Activated CD4-positive, alpha-beta memory T cell treated with anti-CD3 and anti-CD28 coated beads, Interleukin-2, amount 10 ng/mL, durations not matched to agents 7 days and 5 days (primary cell): ENCODE measurements around the gene HES6. TPM values are rescaled to one million over a fixed set of nuclear protein-coding genes. Genes with fewer than 3 reads are reported as not detected.

ENCODE experiments used
- CTCF ChIA-PET: fragments of 350-600 bp; sonication (Branson Sonifier 250); formaldehyde crosslinking; loops from one replicate; lab custom pipeline; 2021; ENCODE audit warnings: antibody characterized with exemption, inconsistent platforms; lab: Charles Lee
- POLR2A ChIA-PET: fragments of 350-600 bp; sonication (Branson Sonifier 250); formaldehyde crosslinking; loops from one replicate; lab custom pipeline; 2021; ENCODE audit warnings: antibody characterized with exemption; lab: Charles Lee
- DNase-seq: peaks from one replicate; pipeline ENCODE4 v3.0.0-alpha.2; 2020
- H3K27ac Mint-ChIP-seq: one replicate; pipeline ENCODE4 v1.8.0; 2021; ENCODE audit warnings: mild to moderate bottlenecking, mixed read lengths
- H3K27me3 Mint-ChIP-seq: one replicate; pipeline ENCODE4 v1.8.0; 2021; ENCODE audit warnings: mixed read lengths
- H3K36me3 Mint-ChIP-seq: one replicate; pipeline ENCODE4 v1.8.0; 2021; ENCODE audit warnings: low read depth, mixed read lengths
- H3K4me1 Mint-ChIP-seq: one replicate; pipeline ENCODE4 v1.8.0; 2021; ENCODE audit warnings: mixed read lengths
- H3K4me3 Mint-ChIP-seq: one replicate; pipeline ENCODE4 v1.8.0; 2021; ENCODE audit warnings: mild to moderate bottlenecking, mixed read lengths
- H3K9me3 Mint-ChIP-seq: one replicate; pipeline ENCODE4 v1.8.0; 2021; ENCODE audit warnings: mixed read lengths
- total RNA-seq, 2 experiments: library from RNA; stranded (reverse); gene quantifications; one replicate each; pipeline ENCODE4 v1.2.3, GENCODE V29; 2021

Gene HES6
- 1 to 10 TPM; 2.7 to 3.7 TPM for total RNA-seq

DNA sequence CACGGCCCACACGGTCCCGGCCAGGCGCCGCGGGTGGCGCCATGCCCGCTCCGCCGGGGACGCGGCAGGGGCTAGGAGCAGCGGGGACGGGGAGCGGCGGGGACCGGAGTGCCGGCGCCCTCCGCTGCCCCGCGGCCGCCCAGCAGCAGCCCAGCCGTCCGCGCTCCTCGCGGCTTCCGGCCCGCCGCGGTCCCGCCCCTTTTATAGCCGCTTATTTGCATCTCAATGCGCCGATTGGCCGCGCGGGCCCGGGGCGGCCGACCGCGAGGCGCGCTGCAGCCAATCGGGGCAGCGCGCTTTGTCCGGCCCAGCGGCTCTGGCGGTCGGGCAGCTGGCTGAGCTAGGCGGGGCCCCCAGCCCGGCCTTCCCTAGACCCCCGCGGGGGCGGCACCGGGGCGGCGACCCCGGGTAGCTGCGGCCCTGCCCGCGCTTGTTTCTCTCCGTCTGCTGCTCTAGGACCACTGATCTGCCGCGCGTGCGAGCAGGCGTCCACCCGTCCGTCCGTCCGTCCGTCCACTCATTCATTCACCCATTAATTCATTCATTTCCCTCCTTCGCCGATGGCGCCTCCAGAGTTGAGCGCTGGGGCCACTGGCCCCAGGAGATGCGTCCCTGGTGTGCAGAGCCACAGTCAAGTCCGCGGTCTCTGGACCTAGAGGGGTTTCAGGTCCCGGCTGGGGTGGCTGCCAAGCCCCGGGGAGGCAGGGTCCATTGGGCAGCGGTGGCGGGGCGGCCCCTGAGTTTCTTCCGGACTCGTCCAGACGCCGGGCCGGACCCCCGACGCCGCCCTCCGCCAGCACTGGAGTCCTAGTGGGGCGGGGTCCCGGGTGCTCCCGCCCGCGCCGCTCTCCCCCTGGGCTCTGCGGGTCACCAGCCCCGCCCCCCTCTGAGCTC lies at the start of gene HES6:
Gene HES6 (minus strand): TSS at position 176 of the 894 bp plus-strand sequence. CDS start 133 bp downstream, at position 43.
- peaks cover 10% of the 10 kb centered on the region for H3K4me1 Mint-ChIP-seq
- H3K36me3 Mint-ChIP-seq = no peaks in the 10 kb centered on the region
- CTCF ChIA-PET = interaction anchor here (1.0 kb wide), 1 partner anchor 16 kb away, joined by 3 read pairs; no protein-coding TSS in a partner anchor
- peak within 1 kb of the TSS; percentile 82 for H3K4me3 Mint-ChIP-seq
- H3K9me3 Mint-ChIP-seq = no peaks in the 10 kb centered on the region
- POLR2A ChIA-PET = interaction anchor here (1.2 to 1.9 kb wide), 2 partner anchors 36 to 49 kb away, joined by 4 to 7 read pairs; partner anchors contain the start of genes ILKAP and PER2
- DNase-seq = peak; percentile 83
- H3K27ac Mint-ChIP-seq = no peak within 1 kb of the TSS
- H3K27me3 Mint-ChIP-seq = peaks cover 48% of the 10 kb centered on the region

DNA sequence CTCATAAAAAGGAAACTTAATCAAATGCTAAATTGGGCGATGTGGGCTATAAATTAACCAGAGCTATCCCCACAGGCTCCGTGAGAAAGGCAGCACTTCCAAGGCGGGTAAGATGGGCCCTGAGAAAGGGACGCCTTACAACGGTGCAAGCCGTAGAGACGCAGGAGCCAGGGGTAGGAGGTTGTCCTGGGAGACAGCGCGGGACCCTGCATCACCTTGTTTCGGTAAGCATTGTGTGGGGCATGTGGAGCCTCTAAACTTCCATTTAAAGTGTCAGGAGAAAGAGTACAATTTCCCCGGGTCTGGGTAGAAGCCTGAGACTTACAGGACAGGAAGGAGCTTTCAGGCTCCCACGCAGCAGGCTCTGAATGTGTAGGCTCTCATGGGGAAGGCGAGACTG lies 49.7 kb upstream of the HES6 start:
- ChIA-PET POLR2A (interaction anchor here (1.3 to 3.3 kb wide), 3 partner anchors 87 to 228 kb away, joined by 5 to 7 read pairs (median 6); partner anchors contain the start of gene ILKAP), CTCF (interaction anchor here (0.9 to 2.5 kb wide), 2 partner anchors 9 to 26 kb away, joined by 3 to 13 read pairs; no protein-coding TSS in a partner anchor)
- H3K36me3 Mint-ChIP-seq = no peaks in the 10 kb centered on the region
- H3K27me3 Mint-ChIP-seq = no peaks in the 10 kb centered on the region
- DNase-seq = no peak
- peak overlapping the region; percentile 82 for H3K27ac Mint-ChIP-seq
- H3K4me1 Mint-ChIP-seq = peaks cover 25% of the 10 kb centered on the region
- H3K4me3 Mint-ChIP-seq = peak overlapping the region; percentile 87
- no peaks in the 10 kb centered on the region for H3K9me3 Mint-ChIP-seq

DNA sequence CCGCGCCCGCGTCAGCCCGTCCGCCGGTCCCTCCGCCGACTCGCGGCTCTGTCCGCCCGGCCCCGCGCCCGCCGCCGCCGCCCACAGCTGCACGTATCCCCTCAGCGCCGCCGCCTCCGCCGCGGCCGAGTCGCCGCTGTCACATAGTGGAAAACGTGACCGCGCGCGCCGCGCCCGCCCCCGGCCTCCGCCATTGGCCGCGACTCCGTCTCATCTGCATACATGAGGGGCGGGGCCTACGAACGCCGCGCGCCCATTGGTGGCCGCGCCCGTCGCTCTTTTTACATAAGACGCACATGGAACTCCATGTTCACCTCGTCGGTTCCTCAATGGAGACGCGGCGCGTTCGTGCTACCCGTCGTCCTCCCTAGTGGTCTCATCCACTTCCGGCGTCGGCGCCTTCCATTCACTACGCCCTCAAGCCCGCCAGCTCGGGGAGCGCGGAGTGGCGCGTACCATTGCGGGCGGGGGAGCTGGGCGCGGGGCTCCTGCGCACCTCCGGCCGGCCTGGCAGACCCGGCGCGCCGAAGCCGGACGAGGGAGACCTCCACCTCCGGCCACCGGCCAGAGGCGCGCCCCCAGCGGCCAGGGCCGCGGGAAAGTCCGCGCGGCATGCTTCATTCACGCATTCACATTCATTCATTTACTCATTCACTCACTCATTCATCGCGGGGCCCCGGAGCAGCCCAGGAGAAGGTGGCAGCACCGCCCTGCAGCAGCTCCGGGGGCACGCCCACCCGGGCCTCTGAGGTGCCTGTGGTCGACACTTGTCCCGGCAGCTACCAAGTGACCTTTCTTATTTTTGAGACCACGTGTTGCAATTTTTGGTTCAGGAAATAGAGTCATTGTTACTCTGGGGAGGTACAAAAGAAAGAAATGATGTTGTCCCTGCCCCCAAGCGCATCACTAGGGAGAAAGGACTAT lies 49.1 kb upstream of the HES6 start:
- peaks cover 25% of the 10 kb centered on the region for H3K4me1 Mint-ChIP-seq
- H3K27ac Mint-ChIP-seq = peak overlapping the region; percentile 82
- peak overlapping the region; percentile 87 for H3K4me3 Mint-ChIP-seq
- ChIA-PET POLR2A (interaction anchor here (1.1 to 3.3 kb wide), 9 partner anchors 26 to 596 kb away, joined by 3 to 7 read pairs (median 4); partner anchors contain the start of genes HES6 and ILKAP), CTCF (interaction anchor here (0.9 to 2.5 kb wide), 3 partner anchors 10 to 320 kb away, joined by 3 to 13 read pairs (median 3); no protein-coding TSS in a partner anchor)
- H3K9me3 Mint-ChIP-seq = no peaks in the 10 kb centered on the region
- no peaks in the 10 kb centered on the region for H3K27me3 Mint-ChIP-seq
- H3K36me3 Mint-ChIP-seq = no peaks in the 10 kb centered on the region
- DNase-seq = peak; percentile 98

DNA sequence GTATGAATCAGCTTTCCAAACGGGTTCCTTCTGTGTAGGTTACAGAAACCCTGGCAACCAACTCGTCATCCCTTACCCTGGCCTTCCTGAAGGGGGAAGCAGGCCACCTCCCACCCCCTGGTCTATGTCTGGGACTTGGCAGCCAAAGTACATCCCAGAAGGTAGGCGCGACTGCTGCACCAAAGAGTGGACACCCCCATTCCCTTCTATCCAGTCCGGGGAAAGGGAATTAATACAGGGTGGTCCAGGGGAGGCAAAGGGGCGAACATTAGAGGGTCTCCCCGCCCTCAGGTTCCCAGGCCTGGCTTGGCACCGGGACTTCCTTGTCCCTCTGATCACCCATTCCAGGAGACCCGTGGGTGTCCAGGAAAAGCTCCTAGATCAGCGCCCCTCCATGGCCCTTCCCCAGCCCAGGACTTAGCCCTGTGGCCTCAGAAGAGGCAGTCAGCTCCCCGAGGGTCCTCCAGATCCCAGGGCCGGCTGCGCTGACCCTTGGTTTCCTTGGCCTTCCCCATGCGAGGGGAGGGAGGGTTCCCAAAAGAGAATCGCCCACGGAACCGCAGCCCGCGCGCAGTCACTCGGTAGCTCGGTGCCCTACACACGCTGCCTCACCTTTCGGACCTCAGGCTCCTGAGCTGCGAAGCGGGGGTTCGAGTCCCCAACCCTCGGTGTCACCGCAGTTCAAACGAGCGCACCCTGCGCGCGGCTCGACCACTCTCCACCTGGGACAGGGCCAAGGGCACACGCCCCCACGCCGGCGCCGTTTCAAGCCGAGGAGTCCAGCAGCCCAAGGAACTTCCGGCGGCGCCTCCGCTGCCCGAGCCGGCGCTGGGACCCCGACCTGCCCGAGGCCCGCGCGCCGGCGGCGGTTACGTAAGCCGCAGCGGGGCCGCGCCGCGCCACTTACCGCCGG lies 48.2 kb upstream of the HES6 start, which contains the start of gene PER2:
Gene PER2 (minus strand): TSS at position 874 of the 913 bp plus-strand sequence. CDS start 10,674 bp downstream, outside the sequence.
- Mint-ChIP-seq H3K27me3 (no peaks in the 10 kb centered on the region), H3K4me3 (peak within 1 kb of the TSS; percentile 87), H3K36me3 (no peaks in the 10 kb centered on the region), H3K9me3 (no peaks in the 10 kb centered on the region), H3K27ac (peak within 1 kb of the TSS; percentile 82), H3K4me1 (peaks cover 25% of the 10 kb centered on the region)
- no peak for DNase-seq
- ChIA-PET CTCF (interaction anchor here (1.0 to 2.5 kb wide), 2 partner anchors 24 to 319 kb away, joined by 3 to 13 read pairs; no protein-coding TSS in a partner anchor), POLR2A (interaction anchor here (0.8 to 3.3 kb wide), 9 partner anchors 25 to 595 kb away, joined by 3 to 7 read pairs (median 4); partner anchors contain the start of gene HES6)

DNA sequence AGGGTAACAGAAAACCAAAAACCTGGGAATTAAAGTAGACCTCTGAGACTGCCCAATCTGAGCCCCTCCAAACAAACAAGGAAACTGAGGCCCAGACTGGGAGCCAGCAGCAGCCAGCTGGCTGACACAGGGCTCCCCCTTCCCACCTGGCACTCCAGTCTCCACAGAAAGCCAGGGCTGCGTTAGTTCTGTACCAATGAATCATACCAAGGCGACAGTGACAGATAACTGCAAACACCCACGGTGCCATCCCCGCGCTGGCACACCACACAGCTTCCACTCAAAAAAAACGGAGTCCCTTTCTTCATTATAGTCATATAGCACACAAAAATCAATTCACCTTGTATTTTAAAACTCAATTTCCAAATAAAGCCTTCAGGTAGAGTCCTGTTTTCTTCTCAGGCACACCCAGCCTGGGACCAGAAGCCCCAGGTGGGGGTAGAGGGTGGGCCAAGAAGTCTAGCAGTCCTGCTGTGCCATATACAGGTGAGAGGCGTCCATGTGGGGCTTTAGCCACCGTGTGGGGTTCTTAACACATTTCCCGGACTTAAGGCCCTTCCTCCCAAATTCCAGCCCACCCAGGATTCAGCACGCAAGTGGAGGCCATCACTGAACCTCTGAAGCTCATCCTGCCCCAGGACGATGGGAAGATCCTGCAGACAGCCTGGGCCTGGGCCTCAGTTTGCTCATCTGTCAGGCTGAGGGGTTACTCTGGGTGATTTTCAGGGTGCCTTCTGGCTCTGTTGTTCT lies 47.3 kb upstream of the HES6 start:
- no peak for DNase-seq
- ChIA-PET POLR2A (interaction anchor here (0.8 to 3.3 kb wide), 6 partner anchors 34 to 594 kb away, joined by 3 to 7 read pairs (median 4); no protein-coding TSS in a partner anchor), CTCF (interaction anchor here (2.5 kb wide), 1 partner anchor 23 kb away, joined by 13 read pairs; no protein-coding TSS in a partner anchor)
- H3K27me3 Mint-ChIP-seq = no peaks in the 10 kb centered on the region
- H3K27ac Mint-ChIP-seq = no peak overlapping the region
- H3K4me1 Mint-ChIP-seq = peaks cover 25% of the 10 kb centered on the region
- no peaks in the 10 kb centered on the region for H3K9me3 Mint-ChIP-seq
- H3K36me3 Mint-ChIP-seq = no peaks in the 10 kb centered on the region
- peak overlapping the region; percentile 74 for H3K4me3 Mint-ChIP-seq

DNA sequence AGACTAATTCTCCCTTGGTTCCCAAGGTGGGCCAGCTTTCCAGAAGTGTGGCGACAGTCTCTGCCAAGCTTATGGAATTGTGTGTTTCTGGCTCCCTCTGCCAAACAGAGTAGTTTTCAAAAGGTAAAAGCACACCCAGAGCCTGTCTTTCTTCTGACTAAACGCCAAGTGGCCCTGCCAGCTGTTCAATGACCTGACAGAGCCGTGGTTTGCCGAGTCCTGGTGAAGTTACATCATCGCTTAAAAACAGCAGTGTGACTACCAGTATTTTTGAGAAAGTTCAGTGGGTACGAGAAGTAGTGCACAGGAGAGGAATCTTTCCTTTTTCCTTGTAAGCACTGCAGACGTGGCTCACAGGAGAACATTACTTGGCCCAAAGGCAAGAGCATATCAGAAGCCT lies 46.7 kb upstream of the HES6 start:
- POLR2A ChIA-PET = no interaction called here
- DNase-seq = no peak
- H3K27ac Mint-ChIP-seq = no peak overlapping the region
- H3K27me3 Mint-ChIP-seq = no peaks in the 10 kb centered on the region
- no peak overlapping the region for H3K4me3 Mint-ChIP-seq
- CTCF ChIA-PET = interaction anchor here (3.1 kb wide), 1 partner anchor 24 kb away, joined by 10 read pairs; no protein-coding TSS in a partner anchor
- peaks cover 25% of the 10 kb centered on the region for H3K4me1 Mint-ChIP-seq
- H3K9me3 Mint-ChIP-seq = no peaks in the 10 kb centered on the region
- no peaks in the 10 kb centered on the region for H3K36me3 Mint-ChIP-seq

GRCh38 chr2:238286095-238286494 lies 46.3 kb upstream of the HES6 start:
- Mint-ChIP-seq H3K9me3 (no peaks in the 10 kb centered on the region), H3K4me1 (peaks cover 25% of the 10 kb centered on the region), H3K4me3 (no peak overlapping the region), H3K27me3 (no peaks in the 10 kb centered on the region), H3K36me3 (no peaks in the 10 kb centered on the region), H3K27ac (no peak overlapping the region)
- CTCF ChIA-PET = interaction anchor here (3.1 kb wide), 1 partner anchor 23 kb away, joined by 10 read pairs; no protein-coding TSS in a partner anchor
- DNase-seq = no peak
- POLR2A ChIA-PET = no interaction called here

- ChIA-PET POLR2A (interaction anchor here (1.1 kb wide), 1 partner anchor 94 kb away, joined by 3 read pairs; no protein-coding TSS in a partner anchor), CTCF (interaction anchor here (3.1 kb wide), 1 partner anchor 23 kb away, joined by 10 read pairs; no protein-coding TSS in a partner anchor)
- no peaks in the 10 kb centered on the region for H3K27me3 Mint-ChIP-seq
- H3K27ac Mint-ChIP-seq = no peak overlapping the region
- no peak for DNase-seq
- no peaks in the 10 kb centered on the region for H3K9me3 Mint-ChIP-seq
- peaks cover 25% of the 10 kb centered on the region for H3K4me1 Mint-ChIP-seq
- no peaks in the 10 kb centered on the region for H3K36me3 Mint-ChIP-seq
- no peak overlapping the region for H3K4me3 Mint-ChIP-seq
Measured at GRCh38 chr2:238285653-238286082, 45.8 kb upstream of the HES6 start.

DNA sequence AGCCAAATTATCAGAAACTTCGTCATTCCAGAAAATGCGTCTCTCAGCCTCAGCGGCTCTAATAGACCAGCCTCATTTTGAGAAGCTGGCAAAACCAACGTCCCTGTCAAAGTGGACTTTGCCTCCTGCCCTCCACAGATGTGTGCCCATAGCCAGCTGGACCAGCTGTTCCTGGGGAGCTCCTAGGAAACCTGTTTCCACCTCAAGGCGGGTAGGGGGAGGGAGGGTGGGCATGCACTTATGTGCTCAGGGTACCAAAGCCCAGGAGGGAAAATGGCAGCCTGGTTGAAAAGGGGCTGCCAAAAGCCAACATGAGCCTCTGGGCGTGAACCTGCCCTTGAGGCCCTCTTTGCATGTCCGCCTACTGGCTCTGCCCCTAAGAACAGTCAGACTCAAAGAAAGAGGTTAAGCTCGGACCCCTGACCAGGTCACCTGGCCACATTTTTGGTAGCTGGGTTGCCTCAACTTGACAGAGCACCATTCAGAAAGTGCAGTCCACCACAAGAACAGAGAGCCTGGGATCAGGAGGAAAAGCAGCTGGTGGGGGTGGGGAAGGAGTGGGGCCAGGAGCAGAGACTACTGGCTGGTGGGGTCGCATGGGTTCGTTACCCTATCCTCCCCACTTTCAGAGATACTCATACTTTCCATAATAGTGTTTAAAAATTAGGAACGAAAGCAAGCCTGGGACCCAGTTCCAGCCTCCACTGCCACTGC lies 45.1 kb upstream of the HES6 start:
- no peak overlapping the region for H3K27ac Mint-ChIP-seq
- H3K9me3 Mint-ChIP-seq = no peaks in the 10 kb centered on the region
- POLR2A ChIA-PET = interaction anchor here (1.1 kb wide), 1 partner anchor 95 kb away, joined by 3 read pairs; no protein-coding TSS in a partner anchor
- CTCF ChIA-PET = interaction anchor here (3.1 kb wide), 1 partner anchor 22 kb away, joined by 10 read pairs; no protein-coding TSS in a partner anchor
- H3K4me1 Mint-ChIP-seq = peaks cover 21% of the 10 kb centered on the region
- DNase-seq = no peak
- no peak overlapping the region for H3K4me3 Mint-ChIP-seq
- H3K27me3 Mint-ChIP-seq = no peaks in the 10 kb centered on the region
- no peaks in the 10 kb centered on the region for H3K36me3 Mint-ChIP-seq
